NCI-H524 treated with DMSO at 0.1 percent for 48 hours (cell line): ENCODE results near the gene TMC8.
A peak's percentile ranks its signal among the peaks of the same experiment; 100 is the strongest.
"Not testable (repeated sequence)": the region's sequence is repeated elsewhere in the genome, so short reads cannot be mapped to it uniquely, and the experiment has no call there.

Source experiments
- DNase-seq: peaks from one replicate; lab custom pipeline; 2025; lab: John Stamatoyannopoulos, UW

The TMC8 gene

GRCh38 chr17:78111016-78111726 is 19.4 kb upstream of the TMC8 start:
- no peak for DNase-seq

DNA sequence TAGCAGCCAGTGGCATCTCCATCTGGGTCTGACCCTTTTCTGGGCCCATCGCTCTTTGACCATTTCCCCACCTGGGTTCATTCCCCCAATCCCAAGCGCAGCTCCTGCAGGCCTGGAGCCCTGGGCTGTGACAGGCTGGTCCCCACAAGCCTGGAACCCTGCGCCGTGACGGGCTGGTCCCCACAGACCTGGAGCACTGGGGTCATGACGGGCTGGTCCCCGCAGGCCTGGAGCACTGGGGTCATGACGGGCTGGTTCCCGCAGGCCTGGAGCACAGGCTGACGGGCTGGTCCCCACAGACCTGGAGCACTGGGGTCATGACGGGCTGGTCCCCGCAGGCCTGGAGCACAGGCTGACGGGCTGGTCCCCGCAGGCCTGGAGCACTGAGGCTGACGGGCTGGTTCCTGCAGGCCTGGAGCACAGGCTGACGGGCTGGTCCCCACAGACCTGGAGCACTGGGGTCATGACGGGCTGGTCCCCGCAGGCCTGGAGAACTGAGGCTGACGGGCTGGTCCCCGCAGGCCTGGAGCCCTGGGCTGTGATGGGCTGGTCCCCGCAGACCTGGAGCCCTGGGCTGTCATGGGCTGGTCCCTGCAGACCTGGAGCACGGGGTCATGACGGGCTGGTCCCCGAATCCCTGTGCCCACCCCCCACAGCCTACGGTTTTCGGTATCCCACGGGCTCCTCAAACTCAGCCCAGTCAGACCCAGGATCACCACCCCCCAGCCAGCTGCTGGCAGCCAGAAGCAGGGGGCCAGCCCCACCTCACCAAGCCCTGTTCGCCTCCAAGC is 18.6 kb upstream of the TMC8 start:
- DNase-seq = no peak

- no peak for DNase-seq
Measured at GRCh38 chr17:78112518-78113471, 17.8 kb upstream of the TMC8 start.

DNA sequence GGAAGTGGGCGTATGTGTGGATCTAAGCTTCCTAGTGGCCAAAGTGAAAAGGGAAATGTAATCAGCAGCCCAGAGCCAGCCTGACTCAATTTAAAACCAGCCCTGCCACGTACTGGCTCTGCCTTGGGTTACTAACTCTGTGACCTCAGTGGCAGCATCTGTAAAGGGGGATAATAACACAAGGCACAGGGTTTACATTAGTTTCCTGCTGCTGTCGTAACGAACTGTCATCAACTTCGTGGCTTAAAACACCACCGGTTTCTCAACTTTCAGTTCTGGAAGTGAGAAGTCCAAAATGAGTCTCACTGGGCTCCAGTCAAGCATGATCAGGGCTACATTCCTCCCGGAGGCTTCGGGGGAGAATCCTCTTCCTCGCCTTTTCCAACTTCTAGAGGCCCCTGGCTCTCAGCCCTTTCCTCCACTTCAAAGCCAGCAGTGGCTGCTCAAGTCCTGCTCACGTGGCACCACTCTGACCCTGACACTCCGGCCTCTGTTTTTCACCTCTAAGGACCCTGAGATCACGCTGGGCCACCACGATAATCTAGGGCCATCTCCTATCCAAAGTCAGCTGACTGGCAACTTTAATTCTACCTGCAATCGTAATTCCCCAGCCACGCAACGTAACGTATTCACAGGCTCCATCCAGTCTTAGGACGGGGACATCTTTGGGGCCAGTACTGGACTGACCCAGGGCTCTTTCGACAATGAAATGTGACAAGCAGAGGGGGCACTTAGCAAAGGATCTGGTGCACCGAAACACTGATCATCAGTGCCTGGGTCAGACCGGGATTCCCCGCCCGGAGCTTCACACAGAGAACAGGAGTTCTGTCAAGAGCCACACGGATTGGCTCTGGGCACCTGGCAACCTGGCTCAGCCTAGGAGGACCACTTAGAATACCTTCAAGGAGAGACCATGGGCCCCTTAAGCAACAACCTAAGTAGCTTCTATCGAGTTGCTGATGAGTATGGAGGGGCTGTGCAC is 16.5 kb upstream of the TMC8 start:
- DNase-seq = no peak

DNA sequence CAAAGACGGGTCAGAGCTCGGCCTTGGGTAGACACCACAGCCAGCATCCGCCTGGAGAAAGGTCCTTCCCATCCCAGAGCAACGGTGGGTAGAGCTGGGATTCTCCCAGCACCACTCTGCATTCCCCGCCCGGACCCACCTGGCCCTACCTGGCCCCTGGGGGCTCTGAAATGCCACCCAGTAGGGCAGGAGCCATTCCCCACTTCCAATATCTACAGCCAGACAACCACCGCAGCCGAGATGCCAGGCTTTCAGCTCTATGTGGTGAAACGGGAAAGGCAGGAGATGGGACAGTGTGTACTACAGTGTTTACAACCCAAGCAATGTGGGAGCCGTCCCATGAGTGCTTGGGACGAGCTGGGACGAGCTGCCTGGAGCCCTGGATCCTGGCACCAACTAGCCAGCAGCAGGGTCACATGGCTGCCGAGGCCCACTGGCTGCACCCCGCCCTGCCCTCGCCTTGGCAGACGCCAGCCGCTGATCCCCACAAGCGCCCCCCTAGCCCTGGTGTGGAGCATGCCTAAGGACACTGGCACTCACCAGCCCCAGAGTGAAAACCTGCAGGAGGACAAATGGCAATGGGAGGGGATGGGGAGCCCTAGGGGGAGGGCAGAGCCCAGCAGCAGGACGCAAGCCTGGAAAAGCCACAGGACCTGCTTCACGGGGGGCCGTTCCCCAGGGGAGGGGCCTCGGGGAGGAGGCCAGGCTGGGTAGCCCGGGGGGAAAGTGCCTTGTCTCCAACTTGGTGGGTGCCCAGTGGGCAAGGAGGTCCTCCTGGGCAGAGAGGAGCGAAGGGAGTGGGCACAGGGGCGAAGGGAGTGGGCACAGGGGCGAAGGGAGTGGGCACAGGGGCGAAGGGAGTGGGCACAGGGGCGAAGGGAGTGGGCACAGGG is 15.5 kb upstream of the TMC8 start:
- DNase-seq = no peak

- not testable (repeated sequence) for DNase-seq
Measured at GRCh38 chr17:78115803-78116202, 14.8 kb upstream of the TMC8 start.

DNA sequence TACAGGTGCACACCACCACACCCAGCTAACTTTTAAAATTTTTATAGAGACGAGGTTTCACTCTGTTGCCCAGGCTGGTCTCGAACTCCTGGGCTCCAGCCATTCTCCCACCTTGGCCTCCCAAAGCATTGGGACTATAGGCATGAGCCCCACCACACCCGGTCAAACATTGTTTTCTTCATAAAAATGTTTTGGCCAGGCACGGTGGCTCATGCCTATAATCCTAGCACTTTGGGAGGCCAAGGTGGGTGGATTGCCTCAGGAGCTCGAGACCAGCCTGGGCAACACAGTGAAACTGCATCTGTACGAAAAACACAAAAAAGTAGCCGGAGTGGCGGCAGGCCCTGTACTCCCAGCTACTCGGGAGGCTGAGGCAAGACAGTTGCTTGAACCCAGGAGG is 14.2 kb upstream of the TMC8 start:
- no peak for DNase-seq

DNA sequence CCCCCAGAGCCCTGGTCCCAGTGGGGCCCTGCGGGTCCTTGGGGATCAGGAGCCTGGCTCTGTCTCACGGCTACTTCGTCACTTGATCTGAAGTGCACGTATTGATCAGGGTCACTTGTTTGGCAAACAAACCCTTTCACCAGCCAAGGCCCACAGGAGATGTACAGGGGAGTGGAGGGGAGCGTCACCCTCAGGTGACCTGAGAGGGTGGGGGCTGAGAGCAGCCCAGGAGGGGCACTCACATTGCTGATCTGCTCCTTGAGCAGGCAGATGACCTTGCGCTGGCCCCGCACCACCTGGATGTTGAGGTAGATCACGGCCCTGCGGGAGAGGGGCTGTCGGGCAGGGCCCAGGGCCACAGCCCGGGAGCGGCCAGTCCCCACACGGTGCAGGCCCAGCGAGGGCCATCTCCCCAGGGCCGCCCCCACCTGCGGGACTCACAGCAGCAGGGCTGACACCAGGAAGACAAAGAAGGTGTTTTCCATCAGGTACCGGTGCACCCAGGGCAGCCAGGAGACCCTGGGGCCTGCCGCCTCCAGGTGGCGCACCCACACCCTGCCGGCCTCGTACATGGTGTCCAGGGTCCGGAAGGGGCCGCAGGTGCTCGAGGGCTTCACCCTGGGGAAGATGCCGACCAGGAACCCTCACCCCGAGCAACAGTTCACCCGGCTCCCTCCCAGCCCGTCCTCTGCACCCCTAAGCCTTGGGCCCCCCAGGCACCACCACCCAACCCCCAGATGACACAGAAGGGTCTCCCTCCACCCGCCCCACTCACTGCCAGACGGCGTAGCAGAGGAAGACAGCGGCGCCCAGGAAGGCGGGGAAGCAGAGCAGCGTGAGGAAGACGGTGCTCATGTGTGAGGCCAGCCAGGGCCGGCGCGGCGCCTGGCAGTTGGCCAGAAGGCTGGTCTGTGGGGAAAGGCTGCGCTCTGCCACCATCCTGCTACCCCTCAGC is 13.3 kb upstream of the TMC8 start:
- peak; percentile 58 for DNase-seq

- DNase-seq = no peak
Measured at GRCh38 chr17:78118801-78119241, 11.8 kb upstream of the TMC8 start.

DNA sequence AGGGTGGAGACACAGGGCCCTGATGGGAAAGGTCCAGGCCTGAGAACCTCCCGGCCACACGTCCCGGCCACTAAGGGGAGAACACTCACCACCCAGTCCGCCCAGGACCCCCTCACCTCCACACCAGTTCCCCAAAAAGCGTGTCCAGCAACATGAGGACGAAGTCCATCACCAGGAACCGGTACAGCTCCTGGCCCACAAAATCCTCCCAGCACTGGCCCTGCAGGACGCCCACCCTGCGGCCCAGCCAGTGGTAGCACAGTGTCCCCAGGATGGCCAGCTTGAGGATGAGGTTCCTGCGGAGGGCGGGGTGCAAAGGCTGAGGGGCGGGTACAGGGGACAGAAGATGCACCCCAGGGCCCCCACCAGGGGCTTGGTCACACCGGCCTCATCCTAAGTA is 10.0 kb upstream of the TMC8 start:
- DNase-seq = no peak

DNA sequence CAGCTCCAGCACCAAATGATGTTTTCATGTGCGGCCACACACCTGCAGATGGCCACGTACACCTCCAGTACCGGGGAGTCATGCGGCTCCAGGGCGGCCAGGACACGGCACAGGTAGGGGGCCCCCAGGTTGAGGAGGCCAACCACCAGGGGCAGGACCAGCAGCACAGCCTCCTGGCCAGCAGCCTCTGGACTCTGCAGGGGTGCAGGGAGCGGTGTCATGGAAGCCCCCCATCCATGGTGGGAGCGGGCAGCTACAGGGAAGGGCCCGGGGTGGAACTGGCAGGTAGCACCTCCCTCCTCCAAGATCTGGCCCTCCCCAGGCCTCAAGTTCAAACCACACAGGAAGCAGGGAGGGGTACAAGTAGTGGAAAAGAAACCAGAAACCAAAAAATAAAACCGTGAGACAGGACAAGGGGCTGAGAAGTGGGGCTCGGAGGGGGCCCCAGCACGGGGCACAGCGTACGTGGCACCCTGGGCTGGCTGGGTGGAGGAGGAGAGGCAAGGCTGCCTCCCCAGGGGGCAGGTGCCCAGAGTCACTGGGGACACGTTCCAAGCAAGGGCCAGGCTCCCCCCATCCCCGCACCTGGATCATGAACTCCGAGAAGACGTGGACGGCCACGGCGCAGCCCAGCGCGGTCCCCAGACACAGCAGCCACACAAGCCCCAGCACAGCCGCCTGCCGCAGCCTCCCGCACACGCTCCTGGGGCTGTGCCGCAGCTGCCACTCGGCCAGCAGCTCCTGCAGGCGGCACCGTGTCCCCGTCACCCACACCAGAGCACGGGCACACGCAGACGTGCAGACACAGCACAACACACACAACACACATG is 9.4 kb upstream of the TMC8 start:
- no peak for DNase-seq

DNA sequence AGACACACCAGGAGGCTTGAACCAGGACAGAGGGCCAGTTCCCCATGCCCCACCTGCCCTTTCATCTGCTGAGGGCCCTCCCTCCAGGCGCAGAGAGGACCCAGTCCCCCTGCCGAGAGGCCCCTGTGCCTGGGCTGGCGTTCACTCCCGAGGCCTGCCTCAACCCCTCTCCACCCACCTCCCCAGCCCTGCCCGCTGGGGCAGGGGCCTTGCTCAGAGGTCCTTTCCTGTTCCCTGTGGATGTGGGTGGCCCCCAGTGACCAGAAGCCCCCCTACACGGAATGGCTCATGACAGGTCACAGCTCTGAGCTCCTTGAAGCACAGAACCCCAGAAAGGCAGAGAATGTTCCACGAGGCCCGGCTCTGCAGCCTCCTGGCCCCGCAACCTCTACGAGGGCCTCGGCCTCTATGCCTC is 8.8 kb upstream of the TMC8 start:
- no peak for DNase-seq

- DNase-seq = no peak
Measured at GRCh38 chr17:78122216-78122930, 8.2 kb upstream of the TMC8 start.

GRCh38 chr17:78122931-78123249 is 7.7 kb upstream of the TMC8 start:
- DNase-seq = no peak

- DNase-seq = no peak
Measured at GRCh38 chr17:78123258-78123929, 7.2 kb upstream of the TMC8 start.

- no peak for DNase-seq
Measured at GRCh38 chr17:78124081-78124835, 6.3 kb upstream of the TMC8 start.
